ENCODE data around the gene ICA1.

DNA sequence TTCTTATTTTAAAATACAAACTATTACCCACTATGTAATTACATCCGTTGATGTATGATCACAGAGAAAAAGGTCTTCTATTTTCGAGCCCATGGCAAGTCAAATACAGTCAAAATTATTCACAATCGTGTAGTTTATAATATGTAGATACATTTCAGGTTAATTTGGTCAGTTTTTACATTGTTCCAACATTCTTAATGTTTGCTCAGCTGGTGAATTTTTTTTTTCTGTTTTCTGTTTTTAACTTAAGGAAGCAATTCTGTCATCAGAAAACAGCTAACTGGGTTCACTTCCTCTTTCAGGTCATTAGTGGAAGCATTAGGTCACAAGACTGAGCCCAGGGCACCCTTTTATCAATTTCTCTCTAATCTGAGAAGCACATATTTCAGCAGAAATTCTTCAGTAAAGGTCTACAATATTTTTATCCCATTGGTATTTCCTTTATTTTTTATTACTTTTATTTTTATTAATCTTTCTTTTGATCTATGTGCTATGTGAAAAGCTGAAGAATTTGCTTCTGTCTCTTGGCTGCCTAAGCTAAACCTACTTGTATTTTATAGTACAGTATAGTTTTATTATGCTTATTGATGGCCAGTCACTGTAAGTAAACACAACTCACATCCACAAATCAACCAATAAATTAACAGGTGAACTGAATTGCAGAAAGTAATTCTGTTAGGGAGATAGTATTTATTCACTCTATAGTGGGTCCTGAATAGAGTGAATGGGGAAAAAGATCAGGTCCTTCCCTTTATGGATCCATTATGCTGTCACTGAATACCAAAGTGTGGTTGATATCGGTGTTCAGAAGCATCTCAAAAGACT, 84.6 kb downstream of the ICA1 start:
- TF ChIP-seq, protein P1, sequence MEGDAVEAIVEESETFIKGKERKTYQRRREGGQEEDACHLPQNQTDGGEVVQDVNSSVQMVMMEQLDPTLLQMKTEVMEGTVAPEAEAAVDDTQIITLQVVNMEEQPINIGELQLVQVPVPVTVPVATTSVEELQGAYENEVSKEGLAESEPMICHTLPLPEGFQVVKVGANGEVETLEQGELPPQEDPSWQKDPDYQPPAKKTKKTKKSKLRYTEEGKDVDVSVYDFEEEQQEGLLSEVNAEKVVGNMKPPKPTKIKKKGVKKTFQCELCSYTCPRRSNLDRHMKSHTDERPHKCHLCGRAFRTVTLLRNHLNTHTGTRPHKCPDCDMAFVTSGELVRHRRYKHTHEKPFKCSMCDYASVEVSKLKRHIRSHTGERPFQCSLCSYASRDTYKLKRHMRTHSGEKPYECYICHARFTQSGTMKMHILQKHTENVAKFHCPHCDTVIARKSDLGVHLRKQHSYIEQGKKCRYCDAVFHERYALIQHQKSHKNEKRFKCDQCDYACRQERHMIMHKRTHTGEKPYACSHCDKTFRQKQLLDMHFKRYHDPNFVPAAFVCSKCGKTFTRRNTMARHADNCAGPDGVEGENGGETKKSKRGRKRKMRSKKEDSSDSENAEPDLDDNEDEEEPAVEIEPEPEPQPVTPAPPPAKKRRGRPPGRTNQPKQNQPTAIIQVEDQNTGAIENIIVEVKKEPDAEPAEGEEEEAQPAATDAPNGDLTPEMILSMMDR (IDR thresholded peaks at IDR 0.05; ENCODE audit: low read length): no peak
- TF ChIP-seq EZH2 (optimal IDR thresholded peaks at IDR 0.05; ENCODE audit: low read depth, low read length) (no peak), EZH2phosphoT487 (IDR thresholded peaks at IDR 0.05; ENCODE audit: low read length) (no peak)
